Putamen (tissue), 1 donor: ENCODE measurements around the gene C9orf85.
"Not testable (repeated sequence)": the region's sequence is repeated elsewhere in the genome, so short reads cannot be mapped to it uniquely, and the experiment has no call there.

Experiments used
- DNase-seq: peaks from one replicate; pipeline ENCODE4 v3.0.0-alpha.2; 2016; ENCODE audit warnings: low spot score

C9orf85 gene

DNA sequence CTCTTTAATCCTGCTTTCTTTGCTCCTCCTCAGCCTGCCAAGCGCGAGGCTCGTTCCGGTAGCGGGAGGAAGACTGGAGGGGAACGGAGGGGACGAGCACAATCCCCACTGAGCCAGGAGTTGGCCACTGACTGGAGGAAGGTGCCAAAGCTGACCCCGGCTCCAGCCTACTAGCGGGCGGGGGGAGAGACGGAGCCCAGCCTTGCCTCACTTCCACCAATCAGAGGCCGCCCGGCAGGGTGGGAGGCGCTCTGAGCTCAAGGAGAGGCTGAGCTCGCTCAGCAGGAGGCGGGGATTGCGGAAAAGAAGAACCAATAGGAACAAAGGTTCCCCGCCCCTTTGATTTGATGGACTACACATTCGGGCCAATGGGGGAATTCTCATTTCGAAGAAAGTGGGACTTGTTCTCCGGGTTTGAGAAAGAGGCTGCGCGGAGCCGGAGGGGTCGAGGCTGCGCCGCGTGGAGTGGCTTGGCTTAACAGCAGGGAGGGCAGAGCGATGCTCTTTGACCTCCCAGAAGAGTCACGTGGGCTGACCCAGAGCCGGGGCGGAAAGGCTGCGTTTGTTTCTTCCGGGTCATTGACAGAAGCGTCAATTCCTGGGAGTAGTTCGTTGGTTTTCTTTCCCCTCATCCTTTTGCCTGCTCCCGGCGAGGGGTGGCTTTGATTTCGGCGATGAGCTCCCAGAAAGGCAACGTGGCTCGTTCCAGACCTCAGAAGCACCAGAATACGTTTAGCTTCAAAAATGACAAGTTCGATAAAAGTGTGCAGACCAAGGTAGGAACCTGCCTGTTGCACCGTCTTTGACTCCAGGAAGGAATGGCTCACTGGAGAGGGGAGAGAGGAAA lies at the start of gene C9orf85, which contains the start of gene ABHD17B:
TSS of gene C9orf85 (plus strand) at position 579 of the 847 bp plus-strand sequence. CDS start at position 675, 96 bp downstream.
TSS of gene ABHD17B (minus strand) at position 133 of the 847 bp plus-strand sequence. CDS start 36,113 bp downstream, outside the sequence.
- peak; percentile 100 for DNase-seq

- DNase-seq: no peak
Observed at GRCh38 chr9:71863631-71864030, 47.8 kb upstream of the C9orf85 start.

GRCh38 chr9:71875345-71875744 lies 36.1 kb upstream of the C9orf85 start:
- no peak for DNase-seq

- DNase-seq: no peak
Observed at GRCh38 chr9:71876106-71876505, 35.3 kb upstream of the C9orf85 start.

DNA sequence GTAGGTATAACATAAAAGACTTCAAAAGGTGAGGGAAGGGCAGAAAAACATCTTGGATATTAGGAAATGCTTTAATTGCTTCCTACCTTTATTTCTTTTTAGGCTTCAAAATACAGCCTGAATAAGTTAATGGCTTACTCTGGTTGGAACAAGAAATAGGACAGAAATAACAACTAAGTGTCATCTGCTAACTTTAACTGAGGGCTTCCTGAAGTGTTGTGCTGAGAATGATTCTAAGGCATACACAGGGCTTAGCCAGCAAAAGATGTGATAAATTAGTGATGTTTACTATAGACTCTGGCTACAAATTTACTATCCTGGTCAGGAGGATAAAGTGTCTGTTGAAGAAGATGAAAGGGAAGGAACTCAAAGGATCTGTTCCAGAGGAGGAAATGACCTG lies 34.6 kb upstream of the C9orf85 start:
- no peak for DNase-seq

GRCh38 chr9:71878327-71879274 lies 32.8 kb upstream of the C9orf85 start:
- DNase-seq: no peak

- no peak for DNase-seq
Observed at GRCh38 chr9:71879644-71880174, 31.7 kb upstream of the C9orf85 start.

GRCh38 chr9:71884005-71884404 lies 27.4 kb upstream of the C9orf85 start:
- no peak for DNase-seq

- DNase-seq: no peak
Observed at GRCh38 chr9:71885467-71885866, 26.0 kb upstream of the C9orf85 start.

DNA sequence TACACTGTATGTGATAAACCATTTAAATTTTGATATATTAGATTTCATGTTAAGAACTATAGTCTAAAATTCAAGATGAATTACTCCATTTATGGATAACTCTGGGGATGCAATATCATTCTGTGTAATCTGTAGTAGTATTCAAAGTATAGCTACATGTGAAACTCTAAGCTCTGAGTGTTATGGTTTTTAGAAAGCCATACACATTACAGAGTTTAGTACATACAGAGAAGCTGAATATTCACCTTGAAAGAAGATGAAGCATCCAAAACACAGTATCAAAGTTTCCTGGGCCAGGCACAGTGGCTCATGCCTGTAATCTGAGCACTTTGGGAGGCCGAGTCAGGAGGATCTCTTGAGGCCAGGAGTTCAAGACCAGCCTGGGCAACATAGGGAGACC lies 25.4 kb upstream of the C9orf85 start:
- DNase-seq: no peak

DNA sequence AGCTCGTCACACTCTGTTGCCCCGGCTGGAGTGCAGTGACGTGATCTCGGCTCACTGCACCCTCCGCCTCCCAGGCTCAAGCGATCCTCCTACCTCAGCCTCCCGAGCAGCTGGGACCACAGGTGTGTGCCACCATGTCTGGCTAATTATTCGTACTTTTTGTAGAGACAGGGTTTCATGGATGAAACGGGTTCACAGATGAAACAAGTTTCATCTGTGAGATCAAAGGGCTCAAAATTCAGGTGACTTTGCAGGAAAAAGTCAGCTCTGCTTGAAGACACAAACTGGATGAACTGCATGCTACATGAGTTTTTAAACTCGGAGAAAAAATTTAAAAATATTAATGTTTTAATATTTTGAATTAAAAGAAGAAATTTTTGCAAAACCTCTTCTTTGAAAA lies 24.9 kb upstream of the C9orf85 start:
- DNase-seq: no peak

DNA sequence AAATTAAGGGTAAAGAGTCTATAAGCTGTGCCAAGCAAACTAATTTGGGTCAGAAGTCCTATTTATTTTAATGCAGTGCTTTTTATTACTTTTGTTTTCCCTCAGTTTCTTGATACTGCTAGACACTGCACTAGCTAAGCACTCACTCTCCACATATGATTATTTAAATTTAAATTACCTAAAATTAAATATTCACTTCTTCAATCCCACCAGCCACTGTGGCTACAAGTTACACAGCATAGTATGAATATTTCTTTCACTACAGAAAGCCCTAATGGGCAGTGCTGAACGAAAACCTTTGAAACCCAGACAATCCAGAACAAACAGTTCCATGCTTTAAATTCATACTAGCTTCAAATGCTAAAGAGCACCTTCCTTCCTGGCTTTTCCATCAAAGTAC lies 24.1 kb upstream of the C9orf85 start:
- no peak for DNase-seq

- no peak for DNase-seq
Observed at GRCh38 chr9:71890042-71890679, 21.3 kb upstream of the C9orf85 start.

- DNase-seq: no peak
Observed at GRCh38 chr9:71891557-71892189, 19.8 kb upstream of the C9orf85 start.

GRCh38 chr9:71895117-71895516 lies 16.3 kb upstream of the C9orf85 start:
- DNase-seq: no peak

GRCh38 chr9:71895955-71896354 lies 15.5 kb upstream of the C9orf85 start:
- no peak for DNase-seq

DNA sequence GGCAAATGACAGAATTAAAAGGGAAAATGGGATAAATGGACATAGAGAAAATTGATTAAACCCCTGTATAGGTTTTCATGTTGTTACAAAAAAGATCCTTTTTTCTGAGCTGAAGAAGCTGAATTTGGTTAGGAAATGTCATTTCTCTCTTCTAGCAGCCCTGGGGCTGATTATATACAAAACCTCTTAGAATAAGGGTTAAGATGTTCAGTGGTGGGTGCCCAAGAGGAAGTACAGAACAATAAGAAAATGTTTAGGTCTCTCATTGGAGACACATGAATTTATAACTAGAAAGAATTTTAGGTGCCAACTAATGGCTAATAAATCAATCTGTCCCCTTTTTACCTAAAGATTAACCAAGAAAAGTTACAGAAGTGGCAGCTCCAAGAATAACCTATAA lies 14.7 kb upstream of the C9orf85 start:
- DNase-seq: no peak

DNA sequence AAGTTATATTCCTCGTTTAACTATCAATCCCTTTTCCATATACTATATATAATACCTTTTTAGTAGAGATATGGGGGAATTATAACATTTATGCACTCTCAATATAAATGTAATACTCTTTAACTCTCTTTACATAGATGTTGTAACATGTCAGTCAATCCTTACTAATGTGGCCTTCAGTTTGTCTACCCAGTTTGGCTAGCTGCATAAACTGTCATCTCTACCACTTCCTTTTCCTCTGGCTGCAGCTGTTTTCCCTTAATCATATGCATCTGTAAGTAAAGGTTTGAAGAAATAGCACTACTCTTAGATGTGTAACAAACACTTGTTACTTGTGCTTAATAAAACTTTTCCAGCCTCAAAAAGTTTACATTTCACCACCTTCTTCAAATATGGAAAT lies 13.9 kb upstream of the C9orf85 start:
- DNase-seq: no peak

DNA sequence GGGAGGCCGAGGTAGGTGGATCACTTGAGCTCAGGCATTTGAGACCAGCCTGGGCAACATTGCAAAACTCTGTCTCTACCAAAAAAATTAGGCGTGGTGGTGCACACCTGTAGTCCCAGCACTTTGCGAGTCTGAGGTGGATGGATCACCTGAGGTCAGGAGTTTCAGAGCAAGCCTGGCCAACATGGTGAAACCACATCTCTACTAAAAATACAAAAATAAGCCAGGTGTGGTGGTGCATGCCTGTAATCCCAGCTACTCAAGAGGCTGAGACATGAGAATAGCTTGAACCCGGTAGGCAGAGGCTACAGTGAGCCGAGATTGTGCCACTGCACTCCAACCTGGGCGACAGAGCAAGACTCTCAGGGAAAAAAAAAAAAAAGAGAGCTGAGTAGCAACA lies 12.7 kb upstream of the C9orf85 start:
- not testable (repeated sequence) for DNase-seq

DNA sequence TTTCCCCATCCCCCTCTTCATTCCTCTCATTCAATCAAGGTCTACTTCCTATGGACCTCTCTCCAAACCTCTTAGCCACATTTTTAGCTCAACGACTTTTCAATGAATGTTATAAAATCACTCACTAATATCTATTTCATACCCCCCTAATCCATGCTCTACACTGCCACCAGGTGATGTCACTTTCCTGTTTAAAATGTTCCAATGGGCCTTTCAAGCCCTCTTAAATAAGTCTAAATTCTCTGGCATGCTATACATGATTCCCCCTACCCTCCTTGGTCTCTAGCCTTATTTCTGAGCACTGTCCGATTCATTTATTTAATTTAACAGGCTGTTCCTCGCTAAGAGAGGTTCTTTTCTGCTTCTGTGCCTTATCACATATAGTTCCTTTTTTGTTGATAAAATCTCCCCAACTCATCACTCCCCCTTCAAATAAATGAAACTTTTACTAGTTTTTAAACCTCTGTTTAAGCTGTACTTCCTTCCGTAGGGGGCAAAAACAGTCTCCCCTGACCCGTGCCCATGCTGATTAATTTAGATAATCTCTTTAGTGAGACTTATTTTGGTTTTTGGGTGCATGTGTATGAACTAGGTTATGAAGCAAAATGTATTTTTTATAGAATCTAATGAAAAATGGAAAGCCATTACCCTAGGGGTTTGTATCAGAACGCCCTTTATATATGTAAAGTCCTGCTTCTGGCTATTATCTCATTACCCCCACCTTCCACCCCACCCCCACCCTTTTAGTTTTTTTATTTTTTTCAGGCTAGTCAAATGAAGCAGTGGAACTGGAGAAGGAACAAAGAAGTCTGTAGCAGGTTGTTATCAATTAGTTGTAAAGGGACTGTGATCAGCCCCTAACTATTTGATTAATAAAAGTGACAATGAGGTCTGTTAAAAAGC lies 9.5 kb upstream of the C9orf85 start:
- DNase-seq: no peak
